Anterior cingulate cortex (tissue), 58 donors: ENCODE measurements around the gene CAPN1.
"Not testable (repeated sequence)": the region's sequence is repeated elsewhere in the genome, so short reads cannot be mapped to it uniquely, and the experiment has no call there.

Experiments
- DNase-seq, 58 donors: peaks; one replicate each; lab custom pipeline; 2025; lab: John Stamatoyannopoulos, UW

CAPN1 gene

GRCh38 chr11:65214212-65214845 is 32.6 kb downstream of the CAPN1 start:
- DNase-seq, result no peak

- peak in 2 of 58 donors; percentile 17 to 64 for DNase-seq
Measured at GRCh38 chr11:65215441-65216076, 33.8 kb downstream of the CAPN1 start.

GRCh38 chr11:65216830-65217229 is 35.1 kb downstream of the CAPN1 start:
- DNase-seq, result peak in 1 of 58 donors; percentile 37

- no peak for DNase-seq
Measured at GRCh38 chr11:65217441-65218423, 36.0 kb downstream of the CAPN1 start.

- no peak for DNase-seq
Measured at GRCh38 chr11:65218446-65218845, 36.7 kb downstream of the CAPN1 start.

- no peak for DNase-seq
Measured at GRCh38 chr11:65219930-65220213, 38.1 kb downstream of the CAPN1 start.

GRCh38 chr11:65221026-65221425 is 39.3 kb downstream of the CAPN1 start:
- no peak for DNase-seq

GRCh38 chr11:65223011-65223410 is 41.3 kb downstream of the CAPN1 start:
- no peak for DNase-seq

- DNase-seq, result no peak
Measured at GRCh38 chr11:65224930-65225278, 43.2 kb downstream of the CAPN1 start.

GRCh38 chr11:65225279-65226102 is 43.8 kb downstream of the CAPN1 start:
- peak in 26 of 58 donors; percentile 4 to 53 (median 28) for DNase-seq

GRCh38 chr11:65226103-65226442 is 44.3 kb downstream of the CAPN1 start:
- no peak for DNase-seq

- DNase-seq, result no peak
Measured at GRCh38 chr11:65227879-65228278, 46.2 kb downstream of the CAPN1 start.

GRCh38 chr11:65236194-65237059 is 54.7 kb downstream of the CAPN1 start:
- DNase-seq, result peak in 1 of 58 donors; percentile 21

GRCh38 chr11:65238302-65238701 is 56.6 kb downstream of the CAPN1 start:
- DNase-seq, result not testable (repeated sequence)

- DNase-seq, result no peak
Measured at GRCh38 chr11:65241134-65241533, 59.4 kb downstream of the CAPN1 start.

GRCh38 chr11:65241692-65242091 is 60.0 kb downstream of the CAPN1 start:
- no peak for DNase-seq

GRCh38 chr11:65242389-65242788 is 60.7 kb downstream of the CAPN1 start:
- no peak for DNase-seq

GRCh38 chr11:65243797-65244196 is 62.1 kb downstream of the CAPN1 start:
- no peak for DNase-seq

- DNase-seq, result not testable (repeated sequence)
Measured at GRCh38 chr11:65245046-65245445, 63.3 kb downstream of the CAPN1 start.

GRCh38 chr11:65246506-65246905 is 64.8 kb downstream of the CAPN1 start:
- DNase-seq, result no peak
